ENCODE measurements around the gene MAB21L3.

Gene MAB21L3

DNA sequence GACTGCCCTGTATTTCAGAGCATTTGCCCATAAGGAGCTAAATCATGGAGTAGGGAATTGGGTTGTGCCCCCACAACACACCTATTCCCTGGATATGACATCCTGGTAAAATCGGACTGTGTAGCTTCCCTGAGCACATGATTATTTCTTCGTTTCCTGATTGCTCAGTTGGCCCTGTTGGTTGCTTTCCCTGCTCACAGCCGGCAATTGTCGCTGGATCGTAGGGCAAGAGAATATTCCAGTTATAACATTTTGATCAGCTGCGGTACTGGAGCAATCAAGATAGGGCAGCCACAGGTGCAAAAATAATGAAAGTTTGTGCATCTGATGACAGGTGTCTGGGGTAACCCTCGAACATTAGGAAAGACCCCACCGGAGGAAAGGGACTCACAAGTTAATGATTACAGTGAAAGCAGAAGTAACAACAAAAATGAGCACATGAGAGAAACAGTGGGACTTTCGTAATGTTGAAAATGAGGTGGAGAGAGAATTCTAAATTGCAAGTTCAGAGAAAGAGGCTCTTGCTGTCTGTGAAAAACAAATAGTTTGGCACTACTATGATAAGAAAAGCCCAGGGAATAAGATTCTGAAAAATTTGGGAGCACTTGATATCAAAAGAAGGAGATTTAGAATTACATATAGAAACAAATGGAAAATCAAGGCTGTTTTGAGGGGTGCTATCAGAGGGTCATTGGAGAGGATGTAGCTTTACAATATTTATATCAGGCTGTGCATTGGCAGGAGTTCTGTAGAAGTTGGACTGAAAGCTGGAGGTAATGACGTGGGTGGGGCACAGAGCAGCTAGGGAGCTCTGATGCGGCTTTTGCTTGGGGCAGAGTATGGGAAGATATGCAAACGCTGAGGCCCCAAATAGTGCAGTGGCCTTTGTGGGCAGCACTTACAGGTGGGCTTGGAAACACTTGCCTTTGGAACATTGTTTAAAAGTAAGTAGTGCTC is at the start of gene MAB21L3:
TSS of gene MAB21L3 (plus strand) at position 833 of the 957 bp plus-strand sequence. CDS start 1,217 bp downstream, outside the sequence.
- no peak for DNase-seq (ENCODE audit: low read depth)

DNA sequence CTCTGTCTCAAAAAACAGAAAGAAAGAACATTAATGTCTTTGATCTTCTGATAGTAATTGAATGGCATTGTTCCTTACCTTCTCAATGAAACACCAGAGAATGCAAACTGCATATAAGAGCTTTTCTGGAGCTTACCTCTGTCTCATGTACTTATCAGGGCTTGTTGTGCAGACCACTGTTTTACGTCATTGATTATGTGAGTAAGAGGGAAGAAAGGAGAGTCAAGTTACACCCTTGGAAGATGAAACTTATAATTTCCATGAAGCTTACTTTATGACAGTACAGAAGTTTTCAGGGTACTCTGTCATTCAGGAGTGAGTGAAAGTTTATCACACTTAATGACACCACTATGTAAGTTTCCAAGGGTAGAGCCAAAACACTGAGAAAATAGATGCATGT is 49.0 kb upstream of the MAB21L3 start:
- no peak for DNase-seq (ENCODE audit: low read depth)

DNA sequence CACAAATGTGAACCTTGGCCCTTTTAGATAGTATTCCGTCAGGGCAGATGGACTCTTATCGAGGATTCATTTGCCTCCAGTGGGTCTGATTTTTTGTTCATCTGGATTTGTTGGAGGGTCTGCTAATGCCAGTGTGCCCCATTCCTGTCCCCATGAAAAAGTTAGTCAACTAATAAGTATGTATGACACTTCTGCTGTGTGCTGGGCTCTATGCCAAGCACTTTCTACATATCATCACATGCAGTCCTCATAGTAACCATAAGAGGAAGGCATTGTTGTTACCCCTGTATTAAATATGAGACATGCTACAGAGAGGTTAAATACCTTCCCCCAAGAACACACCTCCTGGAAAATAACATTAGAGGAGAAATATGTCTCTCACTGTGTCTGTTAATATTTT is 46.6 kb upstream of the MAB21L3 start:
- no peak for DNase-seq (ENCODE audit: low read depth)

DNA sequence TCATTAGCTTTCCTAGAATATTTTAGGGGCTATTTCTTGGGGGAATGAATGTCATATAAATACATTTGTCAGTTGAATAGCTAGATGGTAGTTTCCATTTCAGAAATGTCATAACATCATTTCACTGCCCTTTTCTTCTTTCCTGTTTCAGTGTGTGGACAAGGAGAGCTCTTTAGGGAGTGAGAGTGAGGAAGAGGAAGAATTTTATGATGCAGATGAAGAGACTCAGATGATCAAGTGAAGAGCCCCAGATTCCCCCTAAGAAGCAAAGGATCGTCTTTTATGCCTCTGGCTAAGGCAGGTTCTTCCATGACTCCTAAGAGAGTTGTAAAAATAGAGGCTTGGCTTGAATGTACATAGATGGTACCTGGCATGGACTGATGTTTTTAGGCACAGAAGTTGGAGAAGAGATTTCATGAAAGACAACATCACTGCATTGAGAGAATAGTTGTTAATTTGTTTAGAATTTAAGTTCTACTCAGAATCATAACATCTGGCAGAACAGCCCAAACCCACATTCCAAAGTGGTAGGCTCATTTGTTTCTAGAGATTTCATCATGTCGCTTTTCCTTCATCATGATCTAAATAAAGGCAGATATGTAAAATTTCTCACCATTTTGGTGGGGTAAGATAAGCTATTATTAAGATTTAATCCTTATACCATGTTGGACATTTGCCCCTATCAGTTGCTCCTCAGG is 44.2 kb upstream of the MAB21L3 start:
- no peak for DNase-seq (ENCODE audit: low read depth)

DNA sequence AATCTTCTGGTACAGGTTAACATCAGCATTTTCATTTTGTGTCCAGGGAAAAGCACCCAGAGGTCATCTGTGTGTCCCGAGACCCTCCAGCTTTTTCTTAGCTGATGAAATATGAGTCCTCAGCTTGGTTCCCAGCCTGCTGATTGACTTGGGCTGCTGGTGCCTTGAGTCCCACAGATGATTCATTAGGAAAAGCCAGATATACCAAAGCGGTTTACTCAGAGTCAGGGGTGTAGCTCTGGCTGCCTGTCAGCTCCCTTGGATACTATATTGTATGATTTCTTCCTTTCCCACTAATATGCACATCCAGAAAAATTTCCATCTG is 43.7 kb upstream of the MAB21L3 start:
- no peak for DNase-seq (ENCODE audit: low read depth)

DNA sequence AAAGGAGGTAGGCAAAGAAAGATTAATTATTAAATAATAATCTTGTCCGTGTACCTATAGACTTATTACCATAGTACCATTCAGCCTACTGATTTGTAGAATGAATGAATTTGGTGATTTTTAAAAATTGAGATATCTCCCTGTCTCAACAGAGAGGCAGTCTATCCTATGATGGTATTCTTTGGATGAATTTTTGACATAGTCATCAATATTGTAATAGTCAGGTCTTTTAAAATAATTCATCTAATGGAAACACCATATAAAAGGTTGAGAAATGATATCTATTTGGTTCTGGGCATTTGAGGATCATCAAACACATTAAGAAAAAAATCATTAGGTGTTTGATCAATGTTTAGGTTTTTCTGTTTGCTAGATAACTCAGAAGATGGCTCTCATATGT is 35.6 kb upstream of the MAB21L3 start:
- DNase-seq (ENCODE audit: low read depth): no peak

DNA sequence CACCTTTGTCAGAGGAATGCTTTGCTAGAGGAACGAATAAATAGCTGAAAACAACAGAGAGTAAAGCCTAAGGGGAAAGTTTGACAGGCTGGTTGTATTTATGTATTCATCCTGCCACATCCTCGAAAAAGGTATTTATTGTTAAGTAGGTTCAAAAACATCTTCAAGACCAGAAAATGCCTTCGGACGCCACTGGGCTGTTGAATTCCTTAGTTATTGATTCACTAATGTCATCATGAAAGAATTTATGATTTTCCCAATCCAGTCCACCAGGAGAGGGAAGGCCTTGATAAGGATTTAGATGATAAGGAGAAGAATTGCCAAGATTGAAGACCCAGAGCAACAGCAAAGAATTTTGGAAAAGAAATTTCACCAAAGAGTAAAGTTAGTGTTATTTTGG is 35.2 kb upstream of the MAB21L3 start:
- no peak for DNase-seq (ENCODE audit: low read depth)

DNA sequence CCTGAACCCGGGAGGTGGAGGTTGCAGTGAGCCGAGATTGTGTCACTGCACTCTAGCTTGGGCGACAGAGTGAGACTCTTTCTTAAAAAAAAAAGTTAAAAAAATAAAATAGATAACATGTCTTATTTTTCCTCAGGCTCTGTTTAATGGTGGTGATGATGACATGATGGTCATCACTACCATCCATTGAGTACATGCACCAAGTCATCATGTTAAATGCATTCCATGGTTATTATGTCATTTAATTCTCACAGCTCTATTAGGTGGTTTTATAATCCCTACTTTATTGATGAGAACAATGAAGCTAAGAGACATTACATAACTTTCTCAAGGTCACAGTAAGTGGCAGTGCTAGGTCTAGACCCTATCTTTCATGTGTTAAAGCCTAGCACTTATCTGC is 34.4 kb upstream of the MAB21L3 start:
- no peak for DNase-seq (ENCODE audit: low read depth)

DNA sequence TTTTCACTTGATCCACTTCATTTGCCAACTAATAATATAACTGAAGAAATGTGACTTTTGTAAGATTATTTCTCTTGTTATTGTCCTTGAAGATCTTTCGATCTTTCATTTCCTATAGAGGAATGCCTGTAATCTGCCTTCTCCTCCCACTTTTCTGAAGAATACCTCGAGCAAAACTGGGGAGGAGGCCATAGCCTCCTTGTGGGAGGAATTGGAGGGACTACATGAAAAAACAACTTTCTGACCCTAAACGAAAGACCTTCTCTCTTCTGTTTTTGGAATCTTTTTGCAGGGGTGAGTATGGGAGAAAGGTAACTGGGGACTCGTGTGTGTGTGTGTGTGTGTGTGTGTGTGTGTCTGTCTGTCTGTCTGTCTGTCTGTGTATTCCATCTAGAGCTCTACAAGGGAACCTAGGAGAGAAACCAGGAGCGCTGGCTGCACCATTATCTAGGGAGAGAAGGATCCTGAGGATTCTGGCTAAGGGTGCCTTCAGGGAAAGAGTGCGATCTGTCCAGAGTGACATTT is 32.4 kb upstream of the MAB21L3 start:
- DNase-seq (ENCODE audit: low read depth): no peak

DNA sequence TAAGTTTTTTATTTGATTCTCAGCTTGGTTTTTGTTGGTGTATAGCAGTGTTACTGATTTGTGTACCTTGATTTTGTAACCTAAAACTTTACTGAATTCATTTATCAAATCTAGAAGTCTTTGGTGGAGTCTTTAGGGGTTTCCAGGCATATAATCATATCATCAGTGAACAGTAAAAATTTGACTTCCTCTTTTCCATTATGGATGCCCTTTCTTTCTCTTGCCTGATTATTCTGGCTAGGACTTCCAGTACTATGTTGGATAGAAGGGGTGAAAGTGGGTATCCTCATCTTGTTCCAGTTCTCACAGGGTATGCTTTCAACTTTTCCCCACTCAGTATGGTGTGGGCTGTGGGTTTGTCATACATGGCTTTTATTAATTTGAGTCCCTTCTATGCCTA is 23.6 kb upstream of the MAB21L3 start:
- DNase-seq (ENCODE audit: low read depth): no peak

DNA sequence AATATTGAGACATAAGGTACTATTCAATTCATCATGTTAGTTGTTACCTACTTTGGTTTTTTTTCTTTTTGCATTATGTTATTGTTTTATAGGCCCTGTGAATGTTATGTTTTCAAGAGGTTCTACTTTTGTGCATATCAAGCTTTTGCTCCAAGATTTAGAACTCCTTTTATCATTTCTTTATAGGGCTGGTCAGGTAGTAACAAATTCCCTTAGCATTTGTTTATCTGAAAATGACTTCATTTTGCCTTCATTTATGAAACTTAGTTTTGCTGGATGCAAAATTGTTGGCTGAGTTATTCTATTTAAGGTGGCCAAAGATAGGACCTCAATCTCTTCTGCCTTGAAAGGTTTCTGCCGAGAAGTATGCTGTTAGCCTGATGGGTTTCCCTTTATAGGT is 21.3 kb upstream of the MAB21L3 start:
- no peak for DNase-seq (ENCODE audit: low read depth)

DNA sequence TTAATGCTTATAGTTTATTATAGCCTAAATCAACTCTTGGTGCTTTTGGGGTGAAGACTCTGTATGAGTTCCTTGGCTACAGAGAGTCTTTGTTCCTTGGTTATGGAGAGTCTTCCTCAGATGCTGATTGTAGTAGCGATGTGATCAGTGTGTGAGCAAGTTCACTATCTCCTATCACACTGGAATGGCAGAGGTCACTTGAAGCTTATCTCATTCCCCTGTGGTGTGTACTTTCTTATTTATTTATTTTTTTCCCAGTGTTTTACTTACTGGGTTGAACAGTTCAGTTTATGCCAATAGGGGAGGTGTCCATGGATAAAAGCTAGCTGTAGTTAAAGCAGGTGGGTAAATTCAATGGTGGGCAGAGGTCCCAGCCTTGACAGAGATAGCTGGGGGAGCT is 20.1 kb upstream of the MAB21L3 start:
- no peak for DNase-seq (ENCODE audit: low read depth)

DNA sequence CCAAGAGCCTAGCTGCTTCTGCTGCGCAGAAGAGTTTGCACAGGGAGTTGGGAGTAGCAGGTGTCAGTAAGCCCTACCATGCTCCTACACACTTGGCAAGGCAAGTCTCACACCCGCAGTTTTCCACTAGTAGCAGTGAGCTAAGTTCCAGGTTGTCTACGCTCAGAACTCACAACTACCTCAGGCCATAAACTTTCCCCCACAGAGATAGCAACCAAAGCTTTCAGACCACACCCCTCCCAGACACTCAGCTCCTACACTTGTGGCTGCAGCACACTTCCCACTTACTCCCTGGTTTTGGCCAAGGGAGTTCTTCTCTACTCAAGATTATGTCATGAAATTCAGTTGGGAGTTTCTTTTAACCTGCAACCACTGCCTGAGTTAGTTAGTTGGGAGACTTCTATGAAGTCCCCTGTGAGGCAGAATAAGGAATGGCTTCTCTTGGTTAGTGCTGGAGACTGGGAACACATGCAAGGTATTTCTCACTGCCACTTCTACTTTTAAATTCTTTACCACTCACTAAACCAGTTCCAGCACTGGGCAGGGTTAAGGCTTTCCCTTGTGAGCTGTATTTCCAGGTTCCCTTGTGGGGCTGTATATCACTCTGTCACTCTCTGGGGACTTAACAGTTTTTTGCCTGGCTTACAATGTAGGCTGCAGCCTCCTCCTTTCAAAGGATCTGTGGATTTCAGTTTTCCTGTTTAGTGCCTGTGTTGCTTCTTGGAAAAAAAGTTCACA is 18.3 kb upstream of the MAB21L3 start:
- DNase-seq (ENCODE audit: low read depth): no peak

DNA sequence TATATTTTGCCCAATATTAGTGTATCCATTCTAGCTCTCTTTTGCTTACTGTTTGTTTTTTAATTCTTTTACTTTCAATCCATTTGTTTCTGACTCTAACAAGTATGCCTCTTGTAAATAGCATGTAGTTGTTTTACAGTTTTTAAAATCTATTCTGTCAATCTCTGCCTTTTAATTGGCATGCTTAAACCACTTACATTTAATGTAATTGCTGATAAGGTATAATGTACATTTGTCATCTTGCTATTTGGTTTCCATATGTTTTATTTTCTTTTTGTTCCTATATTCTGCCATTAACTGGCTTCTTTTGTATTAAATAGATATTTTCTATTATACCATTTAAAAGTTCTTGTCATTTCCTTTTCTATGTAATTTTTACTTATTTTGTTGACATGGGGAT is 16.2 kb upstream of the MAB21L3 start:
- DNase-seq (ENCODE audit: low read depth): no peak

DNA sequence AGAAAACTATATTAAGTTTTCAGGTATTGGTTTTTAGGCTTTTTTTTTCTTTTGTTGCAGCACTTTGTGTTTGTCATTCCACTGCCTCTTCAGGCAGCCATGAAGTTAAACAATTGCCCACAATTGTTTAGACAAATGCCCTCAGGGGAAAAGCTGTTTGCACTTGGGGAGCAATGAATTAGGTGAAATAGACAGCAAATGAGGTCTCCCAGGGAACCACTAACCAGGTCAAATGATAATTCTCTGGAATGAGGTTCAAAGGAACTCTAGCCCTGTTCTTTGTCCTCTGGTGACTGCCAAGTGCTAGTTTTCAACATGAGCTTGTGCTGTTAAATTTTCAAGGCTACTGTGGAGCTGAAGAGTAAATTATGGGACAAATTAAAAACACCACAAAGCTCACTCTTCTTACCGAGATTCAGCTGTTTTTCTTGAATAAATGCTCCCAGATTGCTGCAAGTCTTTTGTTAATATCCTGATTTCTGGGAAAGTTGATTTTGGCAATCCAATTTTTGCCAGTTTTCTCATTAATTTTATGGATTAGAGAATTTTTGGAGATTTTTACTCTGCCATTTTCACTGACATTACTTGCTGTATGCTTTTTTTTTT is 15.1 kb upstream of the MAB21L3 start:
- no peak for DNase-seq (ENCODE audit: low read depth)

DNA sequence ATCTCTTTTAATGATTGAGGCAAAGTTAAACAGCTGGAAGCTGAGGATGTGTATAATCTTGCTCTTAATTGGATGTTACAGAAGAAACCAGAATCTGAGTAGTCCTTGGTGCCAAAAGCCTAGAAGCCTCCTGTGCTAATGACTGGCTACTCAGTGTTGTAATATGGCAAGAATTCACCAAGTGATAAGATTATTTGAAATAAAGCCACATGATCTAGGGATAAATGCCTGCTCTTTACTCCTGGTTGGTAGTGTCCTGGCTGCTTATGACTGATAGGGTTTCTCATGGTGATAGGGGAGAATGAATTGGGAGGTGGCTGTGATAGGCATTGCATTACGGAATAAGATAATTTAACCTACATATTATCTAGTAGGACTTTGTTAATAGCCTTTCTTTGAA is 13.6 kb upstream of the MAB21L3 start:
- no peak for DNase-seq (ENCODE audit: low read depth)

DNA sequence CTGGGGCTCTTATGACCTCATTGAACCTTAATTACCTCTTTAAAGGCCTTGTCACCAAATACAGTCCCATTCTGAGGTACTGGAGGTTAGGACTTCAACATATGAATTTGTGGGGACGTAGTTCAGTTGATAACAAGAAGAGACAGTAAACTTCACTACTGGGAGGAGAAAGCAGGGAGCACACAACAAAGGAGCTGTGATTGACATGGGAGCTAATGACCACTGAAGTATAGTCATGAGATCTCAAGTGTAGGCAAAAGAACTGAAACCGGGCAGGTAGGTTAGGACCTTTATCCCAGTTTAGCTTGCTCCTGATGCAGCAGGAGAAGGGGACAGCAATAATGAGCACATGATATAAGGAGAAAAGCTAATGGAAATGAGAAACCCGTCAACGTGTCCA is 11.8 kb upstream of the MAB21L3 start:
- DNase-seq (ENCODE audit: low read depth): no peak

DNA sequence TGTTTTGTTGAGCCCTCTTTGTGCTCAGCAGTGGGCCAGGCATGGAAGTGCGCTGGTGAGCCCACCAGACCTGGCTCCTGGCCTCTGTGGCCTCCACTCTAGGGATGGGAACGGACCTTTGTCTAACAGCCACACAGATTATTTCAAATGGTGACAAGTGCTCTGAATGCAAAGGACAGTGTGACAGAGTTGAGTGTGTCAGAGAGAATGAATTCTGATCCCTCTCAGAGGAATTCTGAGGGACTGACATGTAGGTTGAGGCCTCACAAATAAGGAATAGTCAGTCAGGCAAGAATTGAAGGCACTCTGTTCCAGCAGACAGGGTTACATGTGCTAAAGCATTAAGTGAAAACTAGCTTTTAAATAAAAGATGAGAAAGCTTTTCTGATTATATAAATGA is 11.3 kb upstream of the MAB21L3 start:
- no peak for DNase-seq (ENCODE audit: low read depth)

DNA sequence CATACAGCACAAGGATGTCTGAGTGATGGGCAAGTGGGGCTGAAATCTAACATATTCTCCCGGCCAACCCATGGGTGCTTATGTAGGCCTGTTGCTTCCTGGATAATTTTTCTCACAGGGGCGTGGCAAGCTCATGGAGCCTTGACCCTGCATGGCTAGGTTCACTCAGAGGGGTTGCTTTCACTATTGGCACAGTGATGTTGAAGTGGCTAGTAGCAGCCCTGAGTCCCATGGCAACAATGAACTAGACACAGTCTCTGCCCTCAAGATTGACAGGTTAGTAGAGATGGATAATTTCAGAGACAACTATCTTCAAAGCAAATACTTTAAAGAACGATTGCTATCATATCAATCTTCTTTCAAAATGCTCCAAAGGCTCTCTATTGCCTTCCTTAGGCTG is 6.5 kb upstream of the MAB21L3 start:
- DNase-seq (ENCODE audit: low read depth): no peak

DNA sequence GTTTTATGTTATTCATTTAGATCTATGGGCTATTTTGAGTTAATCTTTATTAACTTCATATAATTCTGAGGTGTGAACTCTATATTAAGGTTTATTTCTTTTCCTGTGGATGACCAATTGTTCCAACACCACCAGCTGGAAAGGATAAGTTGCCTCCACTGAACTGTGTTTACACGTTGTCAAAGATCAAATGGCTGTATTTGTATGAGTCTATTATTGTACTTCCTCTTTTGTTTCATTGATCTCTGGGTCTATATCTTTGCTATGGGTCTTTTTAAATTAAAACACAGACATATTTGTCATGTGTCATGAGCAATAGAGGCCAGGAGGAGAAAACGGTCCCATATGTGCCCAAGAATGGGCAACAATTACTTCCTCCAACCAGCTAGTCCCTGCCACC is 5.2 kb upstream of the MAB21L3 start:
- DNase-seq (ENCODE audit: low read depth): no peak

DNA sequence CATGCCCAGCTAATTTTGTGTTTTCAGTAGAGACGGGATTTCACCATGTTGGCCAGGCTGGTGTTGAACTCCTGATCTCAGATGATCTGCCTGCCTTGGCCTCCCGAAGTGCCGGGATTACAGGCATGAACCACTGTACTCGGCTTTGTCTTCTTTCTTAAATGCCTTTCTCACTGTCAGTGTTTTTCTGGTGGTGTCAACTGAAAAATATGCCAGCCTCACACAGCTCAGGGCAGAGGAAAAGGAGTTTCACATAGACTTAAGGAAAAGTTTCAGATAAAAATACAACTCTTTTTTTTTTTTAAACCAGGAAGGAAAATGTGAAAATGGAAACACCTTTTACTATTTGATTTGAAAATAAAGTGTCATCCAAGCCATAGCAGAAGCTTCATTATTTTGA is 4.6 kb upstream of the MAB21L3 start:
- no peak for DNase-seq (ENCODE audit: low read depth)

DNA sequence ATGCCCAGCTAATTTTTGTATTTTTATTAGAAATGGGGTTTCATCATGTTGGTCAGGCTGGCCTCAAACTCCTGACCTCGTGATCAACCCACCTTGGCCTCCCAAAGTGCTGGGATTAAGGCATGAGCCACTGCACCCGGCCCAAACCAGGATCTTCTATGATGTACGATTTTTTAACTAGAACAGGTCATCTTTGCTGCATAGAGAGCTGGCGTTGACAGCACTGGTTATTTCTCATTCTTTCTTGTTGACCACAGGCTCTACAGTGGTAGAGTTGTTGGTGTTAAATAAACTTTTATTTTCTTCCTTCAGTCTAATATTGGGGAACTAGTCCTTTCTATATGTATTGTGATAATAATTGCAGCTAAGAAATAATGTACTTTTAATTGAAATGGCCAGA is 3.8 kb upstream of the MAB21L3 start:
- no peak for DNase-seq (ENCODE audit: low read depth)
